Neural cell (in vitro differentiated cells): Measurements from ENCODE around the gene LPP.

ENCODE experiments used
- CTCF ChIP-seq: fragments of 450-650 bp; IDR thresholded peaks from 2 replicates; pipeline ENCODE4 v1.5.1; 2014; ENCODE audit warnings: antibody characterized with exemption, mild to moderate bottlenecking, moderate library complexity; ENCODE audit not compliant: poor library complexity, severe bottlenecking
- EP300 ChIP-seq: fragments of 450-650 bp; conservative IDR thresholded peaks from 2 replicates; pipeline ENCODE4 v1.6.1; 2014; ENCODE audit warnings: antibody characterized with exemption, mild to moderate bottlenecking, moderate library complexity; ENCODE audit not compliant: poor library complexity, severe bottlenecking
- POLR2AphosphoS5 ChIP-seq: IDR thresholded peaks from 2 replicates; pipeline ENCODE4 v1.6.1; 2012
- TAF1 ChIP-seq: IDR thresholded peaks from 2 replicates; pipeline ENCODE4 v1.6.1; 2012; ENCODE audit warnings: low read depth

- TF ChIP-seq TAF1 (no peak), CTCF (no peak), POLR2AphosphoS5 (no peak), EP300 (no peak)
These were observed 365.0 kb downstream of the LPP start for GRCh38 chr3:188518835-188519452.
